ENCODE results near the gene PRRX2.

Gene PRRX2

DNA sequence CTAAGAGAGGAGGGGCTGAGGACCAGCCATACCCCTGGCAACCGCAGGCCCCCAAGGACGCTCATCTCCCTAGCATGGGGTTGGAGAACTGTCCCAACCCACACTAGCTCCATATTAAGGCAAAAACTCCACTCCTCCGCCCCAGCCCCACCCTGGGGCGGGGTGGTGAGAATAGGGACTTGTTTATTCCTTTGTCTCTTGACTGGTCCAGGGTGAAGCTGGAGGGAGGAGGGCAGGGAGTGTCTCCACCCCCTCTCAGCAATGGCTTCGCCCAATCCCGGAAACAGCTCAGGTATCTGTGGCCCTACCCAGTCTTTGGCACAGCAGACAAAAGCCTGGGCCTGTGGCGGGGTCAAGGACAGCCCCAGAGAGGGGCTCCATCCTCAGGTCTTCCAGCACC, 16.9 kb downstream of the PRRX2 start:
- DNase-seq = no peak

DNA sequence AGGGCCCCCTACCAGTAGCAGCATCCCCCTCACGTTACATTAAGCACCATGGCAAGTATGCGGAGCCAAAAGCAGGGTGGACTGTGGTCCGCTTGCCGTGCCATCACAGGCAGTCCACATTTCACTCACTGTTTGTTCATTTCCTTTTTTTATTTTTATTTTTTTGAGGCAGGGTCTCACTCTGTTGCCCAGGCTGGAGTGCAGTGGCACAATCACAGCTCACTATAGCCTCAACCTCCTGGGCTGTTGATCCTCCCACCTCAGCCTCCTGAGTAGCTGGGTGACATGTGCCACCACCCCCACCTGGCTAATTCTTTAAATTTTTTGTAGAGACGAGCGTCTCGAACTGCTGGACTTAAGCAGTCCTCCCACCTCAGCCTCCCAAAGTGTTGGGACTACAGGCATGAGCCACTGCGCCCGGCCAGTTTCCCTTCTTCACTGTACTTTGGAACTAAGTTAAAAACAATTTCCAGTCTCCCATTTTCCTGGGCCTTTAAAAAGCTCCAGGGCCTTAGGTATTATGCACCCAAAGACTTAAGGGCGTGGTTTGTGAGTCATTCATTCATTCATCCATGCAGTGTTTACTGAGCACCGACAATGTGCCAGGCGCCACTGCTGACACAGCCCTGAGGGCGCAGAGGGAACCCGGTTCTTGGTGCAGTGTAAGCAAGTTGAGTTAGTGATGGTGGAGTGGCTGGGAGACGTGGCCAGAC, 19.9 kb downstream of the PRRX2 start:
- no peak for DNase-seq

DNA sequence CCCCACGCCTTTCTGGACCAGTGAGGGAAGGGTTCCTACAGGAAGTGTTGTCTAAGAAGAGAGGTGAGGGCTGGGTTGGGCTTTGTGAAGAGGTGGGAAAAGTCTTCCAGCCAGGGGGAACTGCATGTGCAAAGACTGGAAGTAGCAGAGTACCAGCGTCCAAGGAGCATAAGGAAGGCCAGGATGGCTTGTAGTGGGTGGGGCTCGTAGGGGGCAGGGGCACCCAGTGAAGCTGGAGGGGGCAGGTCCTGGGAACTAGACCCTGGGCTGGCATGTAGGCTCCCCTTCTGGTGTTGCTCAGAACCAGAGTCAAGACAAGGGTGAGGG, 20.4 kb downstream of the PRRX2 start:
- DNase-seq = no peak

DNA sequence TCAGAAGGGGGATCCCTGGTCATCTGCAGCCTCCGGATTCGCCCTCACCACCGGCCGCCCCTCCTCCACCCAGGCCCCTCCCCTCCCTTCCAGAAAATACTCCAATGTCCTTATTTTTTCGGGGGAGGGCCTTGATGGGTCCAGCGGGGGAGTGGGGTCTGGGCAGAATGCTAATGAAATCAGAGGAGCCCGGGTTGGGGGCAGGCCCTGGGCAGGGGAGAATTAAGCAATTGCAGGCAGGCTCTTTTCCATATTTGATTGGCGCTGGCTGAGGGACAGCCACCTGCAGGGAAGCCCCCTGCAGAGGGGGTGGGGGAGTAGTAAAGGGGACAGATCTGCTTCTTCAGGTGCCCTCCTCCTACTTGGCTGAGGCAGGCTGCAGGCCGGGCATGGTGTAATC, 21.3 kb downstream of the PRRX2 start:
- no peak for DNase-seq

DNA sequence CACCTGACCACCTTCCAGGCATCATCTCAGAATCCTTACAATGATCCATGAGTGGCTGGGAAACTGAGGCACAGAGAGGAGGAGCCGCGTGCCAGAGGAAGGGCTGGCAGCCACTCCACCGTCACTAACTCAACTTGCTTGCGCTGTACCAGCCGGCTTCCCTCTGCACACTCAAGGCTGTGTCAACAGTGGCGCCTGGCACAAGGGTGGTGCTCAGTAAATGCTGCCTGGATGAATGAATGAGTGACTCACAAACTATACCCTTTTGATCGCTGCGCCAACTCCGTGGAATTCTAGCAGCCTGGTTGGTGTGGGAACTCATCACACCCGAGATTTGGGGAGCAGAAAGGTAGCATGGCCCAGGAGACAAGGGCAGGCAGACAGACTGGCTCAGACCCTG, 21.9 kb downstream of the PRRX2 start:
- no peak for DNase-seq

DNA sequence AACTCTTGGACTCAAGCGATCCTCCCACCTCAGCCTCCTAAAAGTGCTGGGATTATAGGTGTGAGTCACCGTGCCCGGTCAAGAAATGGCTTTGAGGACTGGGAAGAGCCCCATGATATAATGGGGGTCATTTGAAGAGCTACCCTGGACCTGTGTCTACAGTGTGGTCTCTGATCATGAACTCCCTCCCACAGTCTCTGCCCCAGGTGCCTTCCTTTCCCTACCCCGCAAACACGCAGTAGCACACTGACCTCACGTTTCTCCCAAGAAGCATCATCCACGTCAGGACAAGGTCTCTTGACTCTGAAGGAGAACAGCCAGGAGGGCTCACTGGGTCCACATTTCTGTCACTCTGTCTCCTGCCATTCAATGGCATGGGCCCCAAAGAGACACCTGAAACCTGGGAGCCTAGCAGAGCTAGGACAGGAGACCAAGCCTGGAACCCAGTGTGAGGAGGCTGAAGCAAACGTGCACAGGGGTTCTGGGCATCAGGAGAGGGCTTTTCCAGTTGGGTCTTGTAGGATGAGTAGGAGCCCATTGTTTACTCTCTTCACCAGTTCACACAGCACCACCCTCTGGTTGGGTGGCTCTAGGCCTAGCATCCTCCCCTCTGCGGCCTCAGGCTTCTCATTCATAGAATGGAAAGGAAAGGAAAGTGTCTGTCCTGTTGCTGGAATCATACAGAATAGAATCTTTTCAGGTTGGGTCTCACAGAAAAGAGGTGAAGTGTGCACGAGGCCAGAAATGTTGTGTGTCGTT, 23.0 kb downstream of the PRRX2 start:
- DNase-seq = no peak

DNA sequence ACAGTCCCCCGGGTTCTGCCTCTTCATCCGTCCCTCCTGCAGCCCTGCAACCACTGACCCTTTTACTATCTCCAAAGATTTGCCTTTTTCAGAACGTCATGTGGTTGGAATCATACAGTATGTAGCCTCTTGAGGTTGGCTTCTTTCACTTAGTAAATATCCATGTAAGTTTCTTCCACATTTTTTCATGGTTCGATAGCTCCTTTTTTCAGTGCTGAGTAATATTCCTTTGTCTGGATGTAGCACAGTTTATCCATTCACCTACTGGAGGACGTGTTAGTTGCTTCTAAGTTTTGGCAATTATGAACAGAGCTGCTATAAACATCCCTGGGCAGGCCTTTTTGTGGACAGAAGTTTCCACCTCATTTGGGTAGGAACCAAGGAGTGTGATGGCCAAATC, 27.1 kb downstream of the PRRX2 start:
- DNase-seq = no peak

DNA sequence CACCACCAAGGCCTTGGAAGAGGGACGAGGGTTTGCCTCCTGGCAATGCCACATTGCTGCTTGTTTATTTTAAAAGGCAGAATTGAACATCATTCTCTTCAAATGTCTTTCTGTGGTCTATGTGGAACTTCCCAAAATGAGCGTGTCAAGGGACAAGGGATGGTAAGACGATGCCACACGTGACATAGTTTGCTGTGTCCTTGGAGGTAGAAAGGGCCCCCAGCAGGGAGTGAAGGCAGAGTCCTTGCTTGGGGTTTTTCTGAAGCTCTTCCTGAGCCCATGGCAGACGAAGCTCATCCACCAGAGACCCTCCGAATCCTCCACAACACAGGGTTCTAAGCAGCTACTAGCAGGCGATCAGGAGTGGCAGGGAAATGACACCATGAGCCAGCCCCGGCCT, 28.3 kb downstream of the PRRX2 start:
- DNase-seq = no peak

DNA sequence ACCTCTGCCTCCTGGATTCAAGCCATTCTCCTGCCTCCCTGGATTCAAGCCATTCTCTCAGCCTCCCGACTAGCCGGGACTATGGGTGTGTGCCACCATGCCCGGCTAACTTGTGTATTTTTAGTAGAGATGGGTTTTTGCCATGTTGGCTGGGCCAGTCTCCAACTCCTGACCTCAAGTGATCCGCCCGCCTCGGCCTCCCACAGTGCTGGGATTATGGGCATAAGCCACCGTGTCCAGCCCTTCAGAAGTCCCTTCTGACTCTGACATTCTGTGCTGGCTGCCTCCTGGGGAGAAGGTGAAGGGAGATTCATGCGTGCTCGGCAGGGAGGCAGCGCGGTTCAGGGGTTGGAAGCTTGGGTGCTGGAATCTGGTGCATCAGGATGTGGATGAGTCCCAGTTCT, 28.8 kb downstream of the PRRX2 start:
- no peak for DNase-seq

DNA sequence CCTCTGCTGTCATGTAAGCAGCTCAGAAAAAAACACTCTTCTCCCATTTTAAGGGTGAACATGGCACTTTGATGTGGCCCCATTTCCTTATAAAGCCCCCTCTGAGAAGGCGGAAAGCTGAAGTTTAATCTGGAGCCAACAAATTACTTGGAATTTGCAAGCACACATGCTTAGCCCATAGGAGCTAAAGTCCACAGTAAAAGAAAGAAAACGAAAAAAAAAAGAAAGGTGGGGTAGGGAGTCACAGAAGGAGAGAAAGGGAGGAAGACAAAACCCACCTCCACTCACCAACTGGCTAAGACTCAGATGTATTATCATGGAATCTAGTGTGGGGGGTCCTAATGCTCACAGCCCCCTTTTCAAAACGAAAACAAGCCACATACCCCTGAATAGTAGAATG, 30.4 kb downstream of the PRRX2 start:
- DNase-seq = no peak

DNA sequence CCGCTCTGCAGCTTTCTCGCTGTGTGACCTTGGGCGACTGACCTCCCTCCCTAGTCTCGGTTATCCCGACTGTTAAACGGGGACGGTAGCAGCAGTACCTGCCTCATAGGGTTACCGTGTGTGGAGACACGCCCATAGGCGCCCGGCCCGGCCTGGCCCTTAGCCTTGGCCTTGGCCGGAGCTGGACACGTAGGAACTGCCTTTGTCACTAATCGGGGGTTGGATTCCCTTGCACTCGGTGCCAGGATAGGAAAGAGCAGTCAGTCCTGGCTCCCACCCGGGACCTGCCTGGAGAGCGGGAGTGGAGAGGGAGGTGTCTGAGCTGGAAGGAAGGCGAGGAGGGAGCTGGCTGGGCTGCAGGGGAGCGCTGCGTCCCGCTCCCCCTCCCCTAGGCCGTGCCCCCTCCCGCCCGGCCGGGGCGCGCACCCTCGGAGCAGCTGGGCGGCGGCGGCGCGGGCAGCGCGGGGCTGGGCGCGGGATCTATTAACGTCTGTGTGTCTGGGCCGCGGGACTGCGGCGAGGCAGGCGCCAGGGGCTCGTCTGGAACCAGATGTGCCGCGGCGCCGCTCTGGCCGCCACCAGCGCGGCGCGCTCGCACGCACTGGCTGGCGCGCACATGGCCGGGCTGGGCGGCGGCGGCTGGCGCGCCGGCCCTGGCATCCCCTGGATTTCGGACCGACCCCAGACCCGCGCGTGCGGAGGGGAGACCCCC, 31.7 kb downstream of the PRRX2 start:
- DNase-seq = peak in 1 of 2 experiments; percentile 25

DNA sequence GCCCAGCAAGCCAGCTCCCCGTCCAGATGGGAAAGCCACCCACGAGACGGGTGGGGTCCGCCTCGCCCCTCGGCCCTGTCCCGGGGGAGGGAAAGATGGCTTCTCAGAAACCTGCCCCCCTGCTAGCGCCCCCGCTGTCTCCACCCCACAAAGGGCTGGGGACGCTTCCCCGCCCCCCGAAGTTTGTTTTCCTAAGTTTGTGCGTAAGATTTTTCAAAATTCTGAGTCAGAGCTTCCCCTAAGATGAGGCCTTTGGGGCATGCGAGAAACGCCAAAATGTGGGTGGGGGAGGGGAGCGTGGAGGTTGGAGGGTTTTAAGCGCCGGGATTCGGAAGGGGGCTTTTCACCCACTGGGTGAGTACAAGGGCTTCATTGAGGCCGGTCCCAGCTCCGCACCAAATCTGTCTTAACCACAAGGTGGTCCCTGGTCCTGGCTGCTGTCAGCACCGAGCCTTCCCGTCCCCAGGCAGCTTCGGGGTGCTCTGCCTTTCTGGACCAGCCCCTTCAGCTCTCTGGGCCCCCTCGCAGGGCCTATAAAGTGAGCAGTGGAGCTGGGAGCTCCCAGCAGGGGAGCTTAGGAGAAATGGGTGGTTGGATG, 32.3 kb downstream of the PRRX2 start:
- no peak for DNase-seq

DNA sequence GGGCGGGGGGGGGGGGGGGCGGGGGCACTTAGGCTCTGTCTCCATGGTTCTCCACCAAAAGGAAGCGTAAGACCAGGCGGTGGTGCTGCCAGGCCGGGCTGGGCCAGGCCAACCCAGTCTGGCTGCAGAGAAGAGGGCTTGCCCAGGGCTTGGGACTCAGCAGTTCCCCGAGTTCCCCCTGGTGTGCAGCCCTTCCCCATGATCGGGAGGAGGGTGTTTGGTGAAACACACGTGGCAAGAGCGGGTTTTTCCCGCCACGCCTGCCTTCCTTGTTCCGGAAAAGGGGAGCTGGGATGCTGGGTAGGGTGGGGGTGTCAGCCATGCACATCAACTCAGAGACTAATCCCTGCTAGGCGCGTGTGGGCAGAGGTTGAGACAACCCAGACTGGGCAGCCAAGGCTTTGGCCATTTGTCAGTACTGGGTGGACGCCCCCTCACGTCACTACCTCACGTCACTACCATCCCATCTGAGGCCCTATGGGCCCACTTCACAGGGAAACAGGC, 32.9 kb downstream of the PRRX2 start:
- no peak for DNase-seq

DNA sequence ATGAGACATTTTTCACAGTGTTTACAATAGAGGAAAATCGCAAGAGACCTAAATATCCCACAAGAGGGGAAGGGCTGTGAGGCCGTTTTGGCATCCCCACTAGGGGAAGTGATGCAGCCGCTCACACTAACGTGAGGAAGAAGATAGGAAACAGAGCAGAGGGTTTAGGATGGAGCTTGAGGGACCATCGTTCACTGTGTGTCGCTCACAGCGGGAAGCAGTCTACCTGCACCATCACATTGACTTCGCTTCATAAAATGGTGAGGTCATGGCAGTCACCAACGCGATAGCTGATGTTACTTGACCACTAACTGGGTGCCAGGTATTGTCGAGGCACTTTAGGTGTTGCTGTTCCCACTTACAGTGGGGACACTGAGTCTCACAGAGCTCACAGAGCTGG, 35.6 kb downstream of the PRRX2 start:
- DNase-seq = no peak

DNA sequence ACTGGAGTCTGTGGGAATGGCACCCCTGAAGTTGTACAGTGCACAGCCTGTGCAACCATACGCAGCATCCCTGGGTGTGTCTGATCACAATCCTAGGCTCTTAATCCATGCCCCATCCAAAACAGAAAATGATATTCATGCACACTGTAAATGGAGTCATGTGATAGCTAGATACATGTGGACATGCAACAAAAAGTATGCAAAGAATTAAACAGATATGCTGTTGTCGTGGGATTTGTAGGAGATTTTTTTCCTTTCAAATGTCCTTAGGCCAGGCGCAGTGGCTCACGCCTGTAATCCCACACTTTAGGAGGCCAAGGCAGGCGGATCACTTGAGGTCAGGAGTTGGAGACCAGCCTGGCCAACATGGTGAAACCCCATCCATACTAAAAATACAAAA, 36.1 kb downstream of the PRRX2 start:
- no peak for DNase-seq

DNA sequence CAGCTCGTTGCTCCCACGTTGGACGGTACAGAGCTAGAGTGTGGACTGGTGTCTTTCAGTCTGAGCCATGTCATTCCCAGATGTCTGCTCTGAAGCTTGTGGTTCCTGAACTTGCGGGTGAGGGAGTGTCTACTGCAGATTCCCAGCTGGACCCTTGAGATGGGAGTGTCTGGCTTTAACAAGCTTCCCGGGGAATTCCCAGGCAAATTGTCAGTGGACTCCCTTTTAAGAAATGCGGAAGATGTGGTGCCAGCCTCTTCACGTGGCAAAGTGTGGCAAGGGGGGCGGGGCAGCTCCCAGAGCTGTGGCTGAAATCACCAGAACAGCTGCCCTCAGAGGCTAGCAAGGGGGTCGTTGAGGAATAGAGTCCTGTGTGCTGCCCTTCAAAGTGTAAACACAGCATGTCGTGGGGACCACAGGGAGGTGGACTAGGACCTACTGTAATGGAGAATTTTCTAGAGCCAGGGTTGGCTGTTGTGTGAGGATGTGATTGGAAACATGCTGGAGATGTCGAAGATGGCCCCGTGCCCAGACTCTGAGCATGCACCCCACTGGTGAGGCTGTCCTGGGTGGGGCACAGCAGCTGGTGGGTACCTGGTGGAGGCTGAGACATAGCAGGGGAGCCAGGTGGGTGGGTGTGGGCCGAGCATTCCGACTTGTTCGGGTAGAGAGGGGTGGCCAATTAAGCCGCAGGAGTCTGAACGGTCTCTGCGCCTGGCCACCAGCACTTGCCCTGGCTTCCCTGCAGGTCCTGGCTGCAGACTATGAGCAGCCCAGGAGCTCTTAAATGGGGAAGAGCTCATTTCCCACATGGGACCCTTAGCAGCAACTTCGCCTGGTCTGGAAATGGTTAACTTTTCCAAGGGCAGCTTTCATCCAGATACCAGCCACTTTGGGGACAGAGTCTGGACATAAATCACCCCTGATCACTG, 37.4 kb downstream of the PRRX2 start:
- DNase-seq = no peak

DNA sequence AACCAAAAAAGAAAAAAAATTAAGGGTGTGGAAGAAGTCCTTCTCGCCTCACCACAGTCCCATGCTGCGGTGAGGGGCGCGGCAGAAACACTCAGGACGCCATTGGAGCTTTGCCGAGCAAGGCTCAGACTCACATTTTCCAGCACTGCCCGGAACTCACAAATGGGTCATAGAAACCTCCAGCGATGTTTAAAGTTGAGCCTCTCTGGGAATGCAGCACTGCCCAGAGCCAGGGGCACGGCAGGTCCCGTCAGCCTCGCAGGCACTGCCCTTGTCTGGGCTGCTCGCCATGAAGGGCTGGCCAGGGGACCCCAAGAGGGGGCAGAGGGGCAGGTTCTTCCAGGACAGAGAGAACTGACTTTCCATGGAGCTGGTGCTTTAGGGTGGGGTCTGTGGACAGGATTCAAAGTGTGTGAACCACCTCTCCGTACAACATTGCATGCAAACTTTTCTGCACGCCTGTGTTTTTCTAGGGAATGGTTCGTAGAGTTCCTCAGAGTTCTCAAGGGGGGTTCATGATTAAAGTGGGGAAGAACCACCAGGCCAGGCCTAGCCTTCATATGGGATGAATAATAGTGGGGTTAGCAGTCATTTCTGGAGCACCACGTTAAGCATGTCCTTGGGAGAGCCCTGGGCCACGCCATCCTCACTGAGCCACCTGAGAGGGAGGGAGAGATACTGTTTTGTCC, 38.4 kb downstream of the PRRX2 start:
- DNase-seq = no peak

DNA sequence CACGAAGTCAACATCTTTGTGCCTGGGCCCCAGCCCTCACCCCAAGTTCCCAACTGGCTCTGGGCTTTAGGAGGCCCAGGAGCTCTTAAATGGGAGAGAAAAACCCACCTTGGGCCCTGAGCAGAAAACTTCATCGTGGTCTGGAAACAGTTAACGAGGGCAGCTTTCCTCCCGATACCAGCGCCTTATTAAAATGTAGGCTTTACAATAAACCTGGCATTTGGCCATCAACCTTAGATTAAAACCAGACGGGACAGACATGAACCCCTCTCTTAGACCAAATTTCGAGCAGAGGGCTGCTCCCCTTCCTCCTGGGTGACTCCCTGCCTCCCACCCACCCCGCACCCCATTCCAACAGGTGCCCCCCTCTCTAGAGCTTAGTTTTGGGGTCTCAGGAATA, 39.4 kb downstream of the PRRX2 start:
- no peak for DNase-seq

DNA sequence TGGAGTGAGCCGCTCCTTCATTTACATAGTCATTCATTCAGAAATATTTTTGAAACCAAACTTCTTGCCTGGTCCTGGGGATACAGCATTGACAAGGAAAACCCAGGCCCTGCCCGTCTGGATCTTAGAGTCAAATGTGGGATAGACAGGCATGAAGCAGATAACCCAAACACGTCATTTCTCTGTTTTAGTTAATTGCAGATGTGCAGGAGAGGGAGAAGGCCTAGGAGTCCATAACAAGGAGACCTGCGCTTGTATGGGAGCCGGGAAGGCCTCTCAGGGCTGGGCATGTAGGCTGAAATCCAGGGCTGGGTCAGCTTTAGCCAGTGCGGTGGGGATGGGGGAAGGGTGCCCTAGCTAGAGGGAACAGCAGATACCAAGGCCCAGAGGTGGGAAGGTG, 43.3 kb downstream of the PRRX2 start:
- no peak for DNase-seq

DNA sequence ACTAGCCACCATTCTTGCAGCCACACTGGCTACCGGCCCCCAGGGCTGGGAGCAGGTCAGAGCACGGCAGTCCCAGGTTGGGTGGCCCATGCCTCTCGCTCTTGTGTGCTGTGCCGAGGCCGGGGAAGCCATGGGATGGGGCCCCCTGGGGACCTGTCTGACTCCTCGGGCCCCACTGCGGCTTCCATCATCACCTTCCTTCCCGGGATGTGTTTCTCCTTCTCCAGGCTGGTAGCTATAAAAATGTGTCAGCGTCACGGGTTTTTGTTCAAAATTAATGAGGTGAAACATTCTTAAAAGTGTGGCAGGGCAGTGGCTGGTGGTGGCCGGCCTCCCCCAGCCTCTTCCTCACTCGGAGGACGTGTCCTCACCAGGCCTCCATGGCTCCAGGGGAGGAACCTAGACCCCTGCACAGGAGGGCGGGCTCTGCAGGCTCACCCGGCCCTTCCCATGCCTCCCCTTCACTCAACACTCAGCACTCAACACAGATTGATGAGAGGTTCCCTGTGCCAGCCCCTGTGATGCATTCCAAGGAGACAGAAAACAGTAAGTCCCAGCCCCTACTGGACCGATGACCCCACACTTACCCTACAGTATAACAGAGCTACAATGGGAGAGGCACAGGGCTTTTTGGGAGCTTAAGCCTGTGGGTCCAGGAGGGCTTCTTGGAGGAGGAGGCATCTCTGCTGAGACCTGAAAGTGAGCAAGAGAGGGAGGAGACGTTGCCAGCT, 44.2 kb downstream of the PRRX2 start:
- DNase-seq = no peak

DNA sequence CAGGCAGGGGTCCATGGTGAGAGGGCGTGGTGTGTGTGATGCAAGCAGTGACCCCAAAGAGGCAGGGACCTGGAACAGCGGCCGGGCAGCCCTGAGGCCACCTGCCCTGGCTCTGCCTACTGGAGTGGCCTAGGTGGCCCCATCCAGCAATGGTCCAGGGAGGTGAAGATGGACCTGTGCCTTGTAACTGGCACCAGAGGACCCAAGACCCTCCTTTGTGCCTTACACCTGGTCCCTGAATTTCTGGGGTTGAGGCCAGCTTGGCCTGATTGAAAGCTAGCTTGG, 44.7 kb downstream of the PRRX2 start:
- no peak for DNase-seq

Data from NCI-H1930 (cell line).